Astrocyte of the hippocampus (primary cell): ENCODE measurements around the gene GRK3.
"Not testable (repeated sequence)": the region's sequence is repeated elsewhere in the genome, so short reads cannot be mapped to it uniquely, and the experiment has no call there.

Source experiments
- DNase-seq: peaks from one replicate; pipeline ENCODE4 v3.0.0; 2011; ENCODE audit warnings: low read depth, low spot score

GRK3 gene

GRCh38 chr22:25572708-25573171 is 8.3 kb downstream of the GRK3 start:
- DNase-seq = no peak

DNA sequence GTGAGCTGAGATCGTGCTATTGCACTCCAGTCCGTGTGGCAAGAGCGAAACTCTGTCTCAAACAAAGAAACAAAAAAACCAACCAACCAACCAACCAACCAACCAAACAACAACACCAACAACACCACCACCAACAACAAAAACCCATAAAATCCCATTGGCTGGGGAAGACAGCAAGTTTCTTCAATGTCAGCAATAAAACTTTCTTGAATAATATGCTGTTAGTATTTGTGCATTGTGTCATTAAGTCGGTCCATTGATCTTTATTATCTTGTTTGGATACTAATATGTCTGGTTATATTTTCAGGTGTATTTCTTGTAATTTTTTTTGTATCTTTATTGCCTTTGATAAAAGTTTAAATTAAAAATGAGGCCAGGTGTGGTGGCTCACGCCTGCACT is 9.4 kb downstream of the GRK3 start:
- no peak for DNase-seq

DNA sequence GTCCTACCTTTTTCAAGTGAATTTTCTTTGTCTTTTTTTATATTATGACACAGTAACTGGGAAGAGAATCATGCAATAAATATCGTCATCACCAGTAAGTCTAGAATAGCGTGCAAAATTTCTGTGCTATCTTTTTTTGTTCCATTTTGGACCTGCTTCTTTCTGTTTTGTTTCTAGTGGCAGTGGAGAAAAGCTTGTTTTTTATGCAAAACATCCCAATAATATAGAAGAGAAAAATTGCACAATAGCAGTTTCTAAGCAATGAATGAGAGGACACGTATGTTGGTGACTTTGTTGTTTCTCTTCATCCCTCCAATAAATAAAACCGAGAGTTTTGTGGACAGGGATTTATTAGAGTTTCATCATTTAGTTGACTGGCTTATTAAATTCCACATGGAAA is 10.3 kb downstream of the GRK3 start:
- no peak for DNase-seq

GRCh38 chr22:25575674-25576392 is 11.4 kb downstream of the GRK3 start:
- not testable (repeated sequence) for DNase-seq

DNA sequence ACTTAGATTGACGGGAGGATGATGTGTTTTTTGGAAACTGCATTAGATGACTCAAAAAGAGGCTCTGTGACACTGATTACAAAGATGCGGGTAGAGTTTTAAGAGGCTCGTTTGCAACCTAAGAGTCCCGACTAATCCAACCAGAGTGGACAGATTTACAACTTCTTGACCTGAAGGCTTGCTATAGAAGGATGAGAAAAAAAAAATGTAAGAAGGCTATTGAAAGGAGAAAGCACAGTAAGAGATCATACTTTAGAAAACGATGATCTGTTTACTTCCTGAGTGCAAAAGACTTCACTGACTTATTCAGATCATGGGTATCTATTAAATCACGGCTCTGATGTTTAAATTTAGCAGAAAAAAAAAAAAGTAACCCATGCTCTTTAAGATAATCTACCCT is 17.0 kb downstream of the GRK3 start:
- DNase-seq = not testable (repeated sequence)

DNA sequence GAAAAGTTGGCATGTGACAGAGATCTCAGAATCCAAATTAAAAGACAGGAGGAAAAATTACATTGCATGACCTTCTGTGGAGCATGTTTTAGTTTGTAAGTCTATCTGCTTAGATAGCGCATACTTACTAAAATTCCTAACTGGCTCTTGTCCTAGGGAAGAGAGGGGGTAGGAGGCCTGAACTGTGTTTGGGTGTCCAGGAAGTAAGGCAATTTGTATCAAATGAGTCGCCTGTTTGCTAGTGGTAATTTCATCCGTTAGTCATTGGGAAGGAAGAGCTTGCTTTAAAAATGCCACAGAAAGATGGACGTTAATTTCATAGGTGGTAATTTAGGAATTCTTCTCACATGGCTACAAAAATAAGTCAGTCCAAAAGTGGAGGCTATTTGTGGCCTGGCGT is 18.5 kb downstream of the GRK3 start:
- no peak for DNase-seq

GRCh38 chr22:25584993-25585392 is 20.5 kb downstream of the GRK3 start:
- not testable (repeated sequence) for DNase-seq

DNA sequence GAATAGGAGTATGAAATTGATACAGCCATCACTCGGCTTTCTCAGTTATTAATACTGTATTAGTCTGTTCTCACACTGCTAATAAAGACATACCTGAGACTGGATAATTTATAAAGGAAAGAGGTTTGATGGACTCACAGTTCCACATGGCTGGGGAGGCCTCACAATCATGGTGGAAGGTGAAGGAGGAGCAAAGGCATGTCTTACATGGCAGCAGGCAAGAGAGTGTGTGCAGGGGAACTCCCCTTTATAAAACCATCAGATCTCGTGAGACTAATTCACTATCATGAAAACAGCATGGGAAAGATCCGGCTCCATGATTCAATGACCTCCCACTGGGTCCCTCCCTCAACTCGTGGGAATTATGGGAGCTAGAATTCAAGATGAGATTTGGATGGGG is 25.2 kb downstream of the GRK3 start:
- DNase-seq = not testable (repeated sequence)

GRCh38 chr22:25593323-25593722 is 28.8 kb downstream of the GRK3 start:
- DNase-seq = not testable (repeated sequence)

DNA sequence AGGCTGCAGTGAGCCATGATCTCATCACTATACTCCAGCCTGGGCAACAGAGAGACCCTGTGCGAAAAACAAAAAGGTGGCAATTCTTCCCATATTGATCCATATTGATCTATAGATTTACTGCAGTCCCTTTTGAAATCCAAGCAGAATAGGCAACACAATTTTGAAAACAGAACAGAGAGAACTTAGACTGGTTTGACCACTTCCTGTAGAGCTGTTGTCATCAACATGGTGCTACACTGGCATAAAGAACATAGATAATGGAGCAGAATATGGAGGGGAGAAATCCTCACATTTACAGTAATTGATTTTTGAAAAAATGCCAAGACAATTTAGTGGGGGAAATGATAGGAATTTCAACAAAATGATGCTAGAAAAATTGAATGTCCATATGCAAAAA is 34.1 kb downstream of the GRK3 start:
- DNase-seq = no peak

DNA sequence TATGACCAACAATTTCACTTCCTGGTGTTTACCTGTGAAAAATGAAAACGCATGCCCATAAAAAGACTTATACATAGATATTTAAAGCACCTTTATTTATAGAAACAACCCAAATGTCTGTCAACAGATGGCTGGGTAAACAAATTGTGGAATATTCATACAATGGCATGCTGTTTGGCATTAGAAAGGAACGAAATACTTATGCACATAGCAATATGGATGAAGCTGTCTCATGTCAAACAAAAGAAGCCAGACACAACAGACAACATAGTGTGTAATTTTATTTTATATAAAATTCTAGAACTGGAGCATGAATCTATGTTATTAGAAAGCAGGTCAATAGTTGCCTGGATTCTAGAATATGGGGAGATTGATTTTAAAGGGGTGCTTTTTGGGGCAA is 38.0 kb downstream of the GRK3 start:
- no peak for DNase-seq

- no peak for DNase-seq
Observed at GRCh38 chr22:25602916-25603315, 38.4 kb downstream of the GRK3 start.

- DNase-seq = not testable (repeated sequence)
Observed at GRCh38 chr22:25605146-25605545, 40.7 kb downstream of the GRK3 start.

DNA sequence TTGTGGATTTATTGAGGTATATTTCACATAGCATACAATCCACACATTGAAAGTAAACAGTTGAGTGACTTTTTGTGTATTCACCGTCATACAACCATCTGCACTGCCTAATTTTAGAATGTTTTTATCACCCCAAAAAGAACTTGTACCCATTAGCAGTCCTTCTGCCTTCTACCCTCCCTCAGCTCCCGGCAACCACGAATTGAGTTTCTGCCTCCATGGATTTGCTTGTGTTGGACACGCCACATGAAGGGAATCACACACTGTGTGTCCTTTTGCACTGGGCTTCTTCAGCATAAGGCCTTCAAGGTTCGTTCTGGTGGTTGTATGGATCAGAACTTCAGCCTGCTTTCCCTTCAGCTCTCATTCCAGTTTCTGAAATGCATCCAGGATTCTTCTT is 41.1 kb downstream of the GRK3 start:
- not testable (repeated sequence) for DNase-seq

GRCh38 chr22:25611284-25611683 is 46.8 kb downstream of the GRK3 start:
- DNase-seq = not testable (repeated sequence)

- DNase-seq = not testable (repeated sequence)
Observed at GRCh38 chr22:25613131-25613530, 48.7 kb downstream of the GRK3 start.

- DNase-seq = not testable (repeated sequence)
Observed at GRCh38 chr22:25613558-25613957, 49.1 kb downstream of the GRK3 start.

GRCh38 chr22:25614791-25615190 is 50.3 kb downstream of the GRK3 start:
- not testable (repeated sequence) for DNase-seq

GRCh38 chr22:25621986-25622385 is 57.5 kb downstream of the GRK3 start:
- DNase-seq = peak; percentile 80

- no peak for DNase-seq
Observed at GRCh38 chr22:25623310-25623734, 58.8 kb downstream of the GRK3 start.

- DNase-seq = no peak
Observed at GRCh38 chr22:25623851-25624250, 59.4 kb downstream of the GRK3 start.

- DNase-seq = no peak
Observed at GRCh38 chr22:25624476-25624875, 60.0 kb downstream of the GRK3 start.

DNA sequence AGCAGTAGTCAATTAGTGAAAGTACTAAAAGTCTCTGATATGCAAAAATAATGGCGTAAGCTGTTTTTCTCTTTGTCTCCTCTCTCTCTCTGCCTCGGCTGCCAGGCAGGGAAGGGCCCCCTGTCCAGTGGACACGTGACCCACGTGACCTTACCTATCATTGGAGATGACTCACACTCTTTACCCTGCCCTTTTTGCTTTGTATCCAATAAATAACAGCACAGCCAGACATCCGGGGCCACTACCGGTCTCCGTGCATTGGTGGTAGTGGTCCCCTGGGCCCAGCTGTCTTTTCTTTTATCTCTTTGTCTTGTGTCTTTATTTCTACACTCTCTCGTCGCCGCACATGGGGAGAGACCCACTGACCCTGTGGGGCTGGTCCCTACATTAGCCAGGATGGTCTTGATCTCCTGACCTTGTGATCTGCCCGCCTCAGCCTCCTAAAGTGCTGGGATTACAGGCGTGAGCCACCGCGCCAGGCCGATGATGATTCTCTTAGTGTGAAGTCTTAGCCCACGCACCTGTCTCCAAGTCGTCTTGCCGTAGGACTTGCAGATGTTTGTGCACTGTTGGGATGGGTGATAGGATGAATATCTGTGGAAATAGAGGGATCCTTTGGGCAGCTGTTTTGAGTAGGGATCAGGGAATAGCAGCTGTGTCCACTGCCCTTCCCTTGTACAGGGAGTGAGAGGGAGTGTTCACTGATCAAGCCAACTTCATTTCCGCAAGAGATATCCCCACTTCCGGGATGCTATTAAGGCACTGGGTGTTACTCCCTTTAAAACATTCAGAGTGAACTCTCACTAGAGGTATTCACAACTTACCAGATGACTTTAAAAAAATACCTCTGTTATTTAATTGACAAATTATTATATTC is 61.5 kb downstream of the GRK3 start:
- DNase-seq = not testable (repeated sequence)
